Keratinocyte (primary cell): Measurements from ENCODE around the gene COA7.

Experiments
- EZH2 ChIP-seq: IDR thresholded peaks from one replicate; pipeline ENCODE4 v1.6.1; 2012; ENCODE audit warnings: inconsistent platforms, mild to moderate bottlenecking, low read length, moderate library complexity
- TF ChIP-seq, protein P1 (sequence below), 3 experiments: IDR thresholded peaks in 1 of 3; conservative IDR thresholded peaks in 1 of 3; optimal IDR thresholded peaks in 1 of 3; 2 replicates in 2 of 3; 3 replicates in 1 of 3; pipeline versions ENCODE3 to v1.5.1; 2011; ENCODE audit warnings: low read length in 3 of 3, mild to moderate bottlenecking in 3 of 3, moderate library complexity in 2 of 3, control low read depth in 1 of 3, inconsistent platforms in 1 of 3; ENCODE audit not compliant: insufficient read depth in 2 of 3; ENCODE audit errors: extremely low read depth in 1 of 3

DNA sequence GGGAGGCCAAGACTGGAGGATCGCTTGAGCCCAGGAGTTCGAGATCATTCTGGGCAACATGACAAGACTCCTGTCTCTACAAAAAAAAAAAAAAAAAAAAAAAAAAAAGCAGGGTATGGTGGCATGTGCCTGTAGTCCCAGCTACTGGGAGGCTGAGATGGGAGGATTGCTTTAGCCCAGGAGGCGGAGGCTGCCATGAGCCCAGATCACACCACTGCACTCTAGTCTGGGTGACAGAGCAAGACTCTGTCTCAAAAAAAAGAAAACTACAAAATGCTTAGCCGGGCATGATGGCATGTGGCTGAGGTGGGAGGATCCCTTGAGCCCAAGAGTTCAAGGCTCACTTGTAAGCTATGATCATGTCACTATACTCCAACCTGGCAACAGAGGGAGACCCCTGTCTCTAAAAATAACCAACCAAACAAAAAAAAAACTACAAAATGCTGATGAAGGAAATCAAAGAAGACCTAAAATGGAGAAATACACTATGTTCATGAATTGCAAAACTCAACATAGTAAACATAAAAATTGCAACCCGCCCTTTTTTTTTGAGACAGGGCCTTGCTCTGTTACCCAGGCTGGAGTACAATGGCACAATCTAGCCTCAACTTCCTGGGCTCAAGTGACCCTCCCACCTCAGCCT, 44.8 kb downstream of the COA7 start:
- TF ChIP-seq, protein P1, sequence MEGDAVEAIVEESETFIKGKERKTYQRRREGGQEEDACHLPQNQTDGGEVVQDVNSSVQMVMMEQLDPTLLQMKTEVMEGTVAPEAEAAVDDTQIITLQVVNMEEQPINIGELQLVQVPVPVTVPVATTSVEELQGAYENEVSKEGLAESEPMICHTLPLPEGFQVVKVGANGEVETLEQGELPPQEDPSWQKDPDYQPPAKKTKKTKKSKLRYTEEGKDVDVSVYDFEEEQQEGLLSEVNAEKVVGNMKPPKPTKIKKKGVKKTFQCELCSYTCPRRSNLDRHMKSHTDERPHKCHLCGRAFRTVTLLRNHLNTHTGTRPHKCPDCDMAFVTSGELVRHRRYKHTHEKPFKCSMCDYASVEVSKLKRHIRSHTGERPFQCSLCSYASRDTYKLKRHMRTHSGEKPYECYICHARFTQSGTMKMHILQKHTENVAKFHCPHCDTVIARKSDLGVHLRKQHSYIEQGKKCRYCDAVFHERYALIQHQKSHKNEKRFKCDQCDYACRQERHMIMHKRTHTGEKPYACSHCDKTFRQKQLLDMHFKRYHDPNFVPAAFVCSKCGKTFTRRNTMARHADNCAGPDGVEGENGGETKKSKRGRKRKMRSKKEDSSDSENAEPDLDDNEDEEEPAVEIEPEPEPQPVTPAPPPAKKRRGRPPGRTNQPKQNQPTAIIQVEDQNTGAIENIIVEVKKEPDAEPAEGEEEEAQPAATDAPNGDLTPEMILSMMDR (optimal IDR thresholded peaks at IDR 0.05 in 1 of 3, IDR thresholded peaks at IDR 0.05 in 1 of 3, conservative IDR thresholded peaks at IDR 0.05 in 1 of 3; ENCODE audit: extremely low read depth in 1 of 3, insufficient read depth in 2 of 3, low read length in 3 of 3): no peak
- no peak for TF ChIP-seq EZH2
